ENCODE results near the gene DDN.

DNA sequence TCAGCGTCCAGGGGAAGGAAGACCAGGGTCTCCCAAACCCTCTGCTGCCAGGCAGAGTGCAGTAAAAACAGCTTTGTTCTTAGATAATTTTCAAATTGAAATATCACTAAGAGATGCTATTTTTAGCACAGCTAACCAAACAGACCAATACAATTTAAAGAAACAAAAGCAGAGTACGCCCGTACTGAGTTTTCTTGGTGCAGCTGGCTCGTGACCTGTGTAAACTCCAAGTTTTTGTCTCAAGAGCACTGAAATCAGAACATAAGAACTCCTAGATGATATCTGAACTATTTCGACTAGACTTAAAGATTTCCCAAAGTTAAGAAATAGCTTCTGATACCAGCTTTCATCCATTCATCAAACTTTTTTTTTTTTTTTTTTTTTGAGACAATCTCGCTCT lies 52.2 kb downstream of the DDN start:
- TF ChIP-seq, protein P1, sequence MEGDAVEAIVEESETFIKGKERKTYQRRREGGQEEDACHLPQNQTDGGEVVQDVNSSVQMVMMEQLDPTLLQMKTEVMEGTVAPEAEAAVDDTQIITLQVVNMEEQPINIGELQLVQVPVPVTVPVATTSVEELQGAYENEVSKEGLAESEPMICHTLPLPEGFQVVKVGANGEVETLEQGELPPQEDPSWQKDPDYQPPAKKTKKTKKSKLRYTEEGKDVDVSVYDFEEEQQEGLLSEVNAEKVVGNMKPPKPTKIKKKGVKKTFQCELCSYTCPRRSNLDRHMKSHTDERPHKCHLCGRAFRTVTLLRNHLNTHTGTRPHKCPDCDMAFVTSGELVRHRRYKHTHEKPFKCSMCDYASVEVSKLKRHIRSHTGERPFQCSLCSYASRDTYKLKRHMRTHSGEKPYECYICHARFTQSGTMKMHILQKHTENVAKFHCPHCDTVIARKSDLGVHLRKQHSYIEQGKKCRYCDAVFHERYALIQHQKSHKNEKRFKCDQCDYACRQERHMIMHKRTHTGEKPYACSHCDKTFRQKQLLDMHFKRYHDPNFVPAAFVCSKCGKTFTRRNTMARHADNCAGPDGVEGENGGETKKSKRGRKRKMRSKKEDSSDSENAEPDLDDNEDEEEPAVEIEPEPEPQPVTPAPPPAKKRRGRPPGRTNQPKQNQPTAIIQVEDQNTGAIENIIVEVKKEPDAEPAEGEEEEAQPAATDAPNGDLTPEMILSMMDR (conservative IDR thresholded peaks at IDR 0.05; ENCODE audit: low read depth, low read length) = no peak
- TF ChIP-seq EZH2phosphoT487 (IDR thresholded peaks at IDR 0.05; ENCODE audit: borderline replicate concordance, low read length) = no peak

Data from PC-3 (cell line).